GM12892 (cell line): ENCODE results near the gene MBD5.

ENCODE experiments used
- POLR2A ChIP-seq: IDR thresholded peaks from 2 replicates; pipeline ENCODE4 v1.6.1; 2011; ENCODE audit warnings: low read depth, low read length, control low read depth
- POLR2AphosphoS5 ChIP-seq: IDR thresholded peaks from 2 replicates; pipeline ENCODE4 v1.6.1; 2011; ENCODE audit warnings: low read depth, low read length, control low read depth
- TAF1 ChIP-seq: IDR thresholded peaks from 2 replicates; pipeline ENCODE4 v1.6.1; 2011; ENCODE audit warnings: low read depth, mild to moderate bottlenecking, control low read depth, low read length, borderline replicate concordance

DNA sequence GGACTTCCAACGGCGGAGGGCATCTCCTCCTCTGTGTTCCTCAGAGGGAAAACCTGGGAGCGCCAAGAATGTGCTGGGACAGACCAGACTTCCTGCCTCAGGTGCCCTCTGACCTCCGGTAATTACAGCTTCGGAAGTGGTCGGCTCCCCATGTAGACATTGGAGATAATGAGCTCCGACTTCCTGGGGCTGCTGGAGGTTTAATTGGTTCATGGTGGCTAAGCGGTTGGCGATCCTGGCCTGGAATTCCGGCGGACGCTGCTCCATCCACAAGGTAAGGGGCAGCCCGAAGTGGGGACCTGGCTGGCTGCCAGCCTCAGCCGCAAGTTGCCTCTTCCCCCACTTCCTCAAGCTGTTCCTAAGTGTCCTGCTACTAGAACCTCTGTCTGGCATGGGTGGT lies 540.5 kb downstream of the MBD5 start:
- no peak for TF ChIP-seq POLR2A
- no peak for TF ChIP-seq POLR2AphosphoS5
- TF ChIP-seq TAF1: no peak
